Endometrium (tissue), 2 donors: ENCODE measurements around the gene CRHR2.
"Not testable (repeated sequence)": the region's sequence is repeated elsewhere in the genome, so short reads cannot be mapped to it uniquely, and the experiment has no call there.

ENCODE experiments used
- FAIRE-seq: peaks from 2 replicates; lab custom pipeline; 2012; peaks lifted over from hg19 to GRCh38; lab: Jason Lieb, UNC
- donor health status: control.
- donor health status: control.

CRHR2 gene

DNA sequence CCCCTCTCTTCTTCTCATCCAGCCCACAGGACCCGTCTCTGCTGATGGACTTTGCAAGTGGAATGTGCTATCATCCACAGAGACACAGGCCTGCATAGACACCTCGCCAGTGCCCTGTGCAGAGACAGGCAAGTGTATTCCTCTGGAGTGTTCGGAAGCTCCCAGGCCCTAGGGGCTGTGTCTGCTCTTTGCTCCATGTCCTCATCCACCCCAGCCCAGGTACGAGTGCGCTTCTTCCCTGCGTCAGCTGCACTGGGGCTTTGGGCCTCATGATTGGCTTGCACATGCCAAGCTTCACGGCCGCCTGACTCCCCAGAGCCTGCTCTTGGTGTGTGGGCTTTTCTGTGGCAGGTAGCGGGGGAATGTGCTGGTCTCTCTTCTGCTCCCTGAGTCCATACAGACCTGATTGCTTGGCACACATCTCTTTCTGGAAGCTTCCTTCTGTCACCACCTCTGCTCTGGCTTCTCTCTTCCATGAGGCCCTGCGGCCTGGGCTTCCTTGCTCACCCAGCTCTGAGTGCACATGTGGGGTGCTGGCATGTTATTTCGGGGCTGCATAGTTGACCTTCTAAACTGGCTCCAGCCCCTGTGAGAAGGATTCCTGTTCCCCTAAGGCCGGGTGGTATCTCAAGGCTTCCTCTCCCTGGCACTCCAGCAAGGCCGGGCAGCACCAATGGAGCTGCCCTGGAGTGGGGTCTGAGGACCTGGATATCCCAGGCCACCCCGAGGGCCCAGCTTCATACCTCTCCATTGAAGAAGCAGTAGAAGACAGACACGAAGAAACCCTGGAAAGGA, 27.8 kb downstream of the CRHR2 start:
- FAIRE-seq: no peak

DNA sequence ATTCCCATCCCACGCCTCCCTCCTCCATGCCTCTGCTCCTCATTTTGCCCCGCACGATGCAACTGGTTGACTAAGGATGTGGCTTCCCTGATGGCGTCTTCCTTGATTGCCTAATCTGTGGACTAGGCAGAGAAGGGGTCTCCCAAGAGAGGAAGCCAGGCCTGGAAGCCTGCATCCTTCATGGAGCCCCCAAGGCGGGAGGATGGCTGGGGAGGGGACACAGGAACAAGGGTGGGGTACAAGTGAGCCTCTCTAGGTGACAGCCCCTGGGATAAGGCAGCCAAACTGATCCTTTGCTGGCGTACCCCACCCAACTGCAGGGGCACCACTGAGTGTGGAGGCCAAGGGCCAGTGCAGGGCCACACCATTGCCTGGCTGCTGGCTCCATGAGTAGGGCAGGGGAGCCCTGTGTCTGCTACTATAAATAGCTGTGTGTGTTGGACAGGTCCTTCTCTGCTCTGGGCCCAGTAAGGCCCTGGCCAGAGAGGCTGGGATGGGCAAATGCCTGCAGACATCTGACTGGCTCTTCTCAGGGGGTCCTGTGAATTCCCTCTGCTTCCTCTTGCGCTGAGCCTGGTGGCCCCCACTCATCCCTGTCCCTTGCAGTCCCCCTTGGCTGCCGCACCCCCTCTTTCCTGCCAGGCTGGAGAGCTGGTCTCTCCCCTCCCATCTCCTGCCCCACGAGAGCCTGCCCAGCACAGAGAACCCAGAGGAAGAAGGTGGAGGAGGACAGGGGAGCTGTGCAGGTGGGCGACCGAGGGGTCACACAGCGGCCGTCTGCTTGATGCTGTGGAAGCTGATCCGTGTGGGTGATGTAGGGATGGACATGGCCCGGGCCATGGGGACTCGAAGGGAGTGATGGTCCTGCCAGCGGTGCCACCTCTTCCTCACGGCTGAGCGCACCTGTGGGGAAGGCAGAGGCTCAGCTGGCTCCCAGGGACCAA, 29.3 kb downstream of the CRHR2 start:
- no peak for FAIRE-seq

DNA sequence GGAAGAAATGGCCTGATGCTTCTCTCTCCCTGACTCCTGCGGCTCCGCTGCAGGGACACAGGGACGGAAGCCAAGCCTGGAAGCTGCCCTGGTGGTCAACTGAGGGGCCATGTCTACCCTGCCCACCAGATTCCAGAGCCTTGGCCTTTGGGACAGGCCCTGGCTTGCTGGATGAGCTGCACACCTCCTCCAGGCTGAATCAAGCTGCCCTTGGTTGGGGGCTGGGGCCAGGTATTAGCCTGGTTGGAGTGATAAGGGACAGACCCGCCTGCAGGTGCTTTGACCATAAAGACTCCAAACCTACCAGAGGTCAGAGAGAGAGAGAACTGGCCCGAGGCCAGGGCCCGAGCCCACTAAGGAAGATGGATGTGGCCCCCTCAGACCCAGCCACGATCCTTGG, 30.1 kb downstream of the CRHR2 start:
- FAIRE-seq: no peak

DNA sequence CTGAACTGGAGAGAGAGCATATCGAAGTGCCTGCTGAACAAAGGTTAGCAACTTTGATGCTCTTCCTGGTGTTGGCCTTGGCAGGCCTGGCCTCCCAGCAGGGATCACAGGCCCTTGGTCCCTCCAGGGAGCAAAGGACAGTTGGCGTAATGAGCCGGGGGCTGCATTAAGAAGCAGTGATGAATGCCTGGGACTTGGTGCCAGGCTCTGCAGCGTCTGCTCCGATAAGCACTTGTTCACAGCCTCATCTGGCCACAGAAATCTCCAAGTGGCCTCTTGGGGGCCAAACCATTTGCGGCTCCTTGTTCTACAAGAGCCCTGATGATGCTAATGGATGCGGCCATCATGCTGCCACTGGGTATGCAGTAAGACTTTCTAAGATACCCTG, 31.8 kb downstream of the CRHR2 start:
- FAIRE-seq: no peak

DNA sequence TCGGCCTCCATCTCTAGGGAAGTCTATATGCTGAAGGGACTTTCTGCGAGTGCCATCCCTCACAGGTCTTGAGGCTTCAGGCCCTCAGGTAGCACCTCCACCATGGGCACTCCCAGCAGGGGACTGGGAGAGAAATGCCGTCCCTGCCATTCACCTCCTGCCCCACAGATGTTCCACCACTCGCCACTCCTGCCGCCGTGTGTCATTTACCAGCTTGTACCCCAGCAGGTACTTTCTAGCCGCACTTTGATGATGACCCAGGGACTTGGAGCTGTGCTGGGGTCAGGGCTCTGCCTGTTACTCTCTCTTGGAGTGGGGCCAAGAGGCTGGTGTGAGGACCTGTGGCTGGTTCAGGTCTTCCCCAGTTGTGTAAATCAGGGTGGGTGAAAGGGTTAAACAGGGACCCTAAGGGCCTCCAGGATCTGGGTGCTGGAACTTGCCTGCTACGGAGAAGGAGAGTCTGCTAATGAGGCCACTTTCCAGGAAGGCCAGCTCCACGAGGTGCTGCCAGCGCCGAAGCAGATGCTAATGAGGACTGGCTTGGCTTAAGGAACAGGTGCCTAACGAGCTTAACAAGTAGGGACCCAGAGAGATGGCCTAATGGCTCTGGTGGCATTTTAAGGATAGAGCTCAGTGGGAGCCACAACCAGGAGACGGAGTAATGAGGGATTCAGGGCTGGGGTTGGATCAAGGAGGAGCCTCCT, 32.4 kb downstream of the CRHR2 start:
- FAIRE-seq: no peak

- no peak for FAIRE-seq
Measured at GRCh38 chr7:30648744-30649540, 33.3 kb downstream of the CRHR2 start.

GRCh38 chr7:30647589-30648364, 34.5 kb downstream of the CRHR2 start:
- FAIRE-seq: no peak

GRCh38 chr7:30646154-30646553, 36.1 kb downstream of the CRHR2 start:
- no peak for FAIRE-seq

DNA sequence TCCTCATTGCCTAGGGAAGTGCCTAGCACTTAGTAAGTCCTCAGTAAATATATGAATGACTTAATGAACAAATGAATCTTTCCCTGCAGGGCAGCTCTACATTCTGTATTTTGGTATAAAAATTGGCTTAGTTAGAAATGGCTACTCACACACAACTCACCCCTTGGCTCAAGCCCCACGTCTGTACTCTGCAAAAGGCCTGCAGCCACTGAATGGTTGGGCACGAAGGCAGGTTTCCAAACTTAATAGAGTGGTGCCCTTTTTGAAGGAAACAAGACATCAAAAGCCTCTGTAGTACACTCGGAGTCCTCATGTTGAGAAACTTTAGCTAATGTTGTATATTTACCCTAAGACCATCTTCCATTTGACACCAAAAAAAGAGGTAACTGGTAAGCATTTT, 36.6 kb downstream of the CRHR2 start:
- FAIRE-seq: no peak

- no peak for FAIRE-seq
Measured at GRCh38 chr7:30644286-30644955, 37.8 kb downstream of the CRHR2 start.

DNA sequence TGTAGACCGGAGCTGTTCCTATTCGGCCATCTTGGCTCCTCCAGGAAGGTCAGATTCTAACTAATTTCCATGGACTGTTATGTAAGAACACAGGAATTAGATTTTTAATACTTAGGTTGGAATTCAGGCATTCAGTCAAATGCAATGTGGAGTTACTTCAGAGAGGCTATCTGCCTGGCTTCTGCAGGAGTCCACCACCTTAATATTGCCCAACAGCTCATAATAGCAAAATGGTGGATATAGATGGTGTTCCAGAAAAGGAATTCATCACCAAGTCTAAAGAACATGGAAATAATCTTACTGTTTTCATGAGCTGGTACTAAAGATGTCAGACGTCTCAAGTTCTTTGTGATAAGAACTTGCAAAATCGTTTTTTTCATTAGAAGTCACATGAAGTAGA, 39.5 kb downstream of the CRHR2 start:
- no peak for FAIRE-seq

DNA sequence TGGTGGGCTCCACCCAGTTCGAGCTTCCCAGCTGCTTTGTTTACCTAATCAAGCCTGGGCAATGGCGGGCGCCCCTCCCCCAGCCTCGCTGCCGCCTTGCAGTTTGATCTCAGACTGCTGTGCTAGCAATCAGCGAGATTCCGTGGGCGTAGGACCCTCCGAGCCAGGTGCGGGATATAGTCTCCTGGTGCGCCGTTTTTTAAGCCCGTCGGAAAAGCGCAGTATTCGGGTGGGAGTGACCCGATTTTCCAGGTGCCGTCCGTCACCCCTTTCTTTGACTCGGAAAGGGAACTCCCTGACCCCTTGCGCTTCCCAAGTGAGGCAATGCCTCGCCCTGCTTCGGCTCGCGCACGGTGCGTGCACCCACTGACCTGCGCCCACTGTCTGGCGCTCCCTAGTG, 39.9 kb downstream of the CRHR2 start:
- FAIRE-seq: not testable (repeated sequence)

DNA sequence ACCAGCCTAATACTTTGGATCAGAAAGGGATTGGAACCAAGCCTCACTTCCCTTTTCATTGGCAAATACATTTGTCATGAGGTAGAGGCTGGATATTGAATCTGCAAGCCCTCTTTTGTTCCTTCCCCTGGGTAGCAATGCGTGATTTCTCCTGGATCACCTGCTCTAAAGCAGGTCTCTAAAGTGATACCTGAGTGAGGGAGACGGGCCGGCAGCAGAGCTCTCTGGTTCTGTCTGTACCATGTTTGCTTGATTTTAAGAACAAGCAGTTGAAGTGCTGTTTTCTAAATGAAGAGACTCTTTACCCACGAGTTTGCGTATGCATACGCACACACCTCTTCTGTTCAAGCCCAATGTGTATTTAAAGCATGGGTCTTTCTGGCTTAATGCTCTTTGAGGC, 46.5 kb downstream of the CRHR2 start:
- FAIRE-seq: no peak

DNA sequence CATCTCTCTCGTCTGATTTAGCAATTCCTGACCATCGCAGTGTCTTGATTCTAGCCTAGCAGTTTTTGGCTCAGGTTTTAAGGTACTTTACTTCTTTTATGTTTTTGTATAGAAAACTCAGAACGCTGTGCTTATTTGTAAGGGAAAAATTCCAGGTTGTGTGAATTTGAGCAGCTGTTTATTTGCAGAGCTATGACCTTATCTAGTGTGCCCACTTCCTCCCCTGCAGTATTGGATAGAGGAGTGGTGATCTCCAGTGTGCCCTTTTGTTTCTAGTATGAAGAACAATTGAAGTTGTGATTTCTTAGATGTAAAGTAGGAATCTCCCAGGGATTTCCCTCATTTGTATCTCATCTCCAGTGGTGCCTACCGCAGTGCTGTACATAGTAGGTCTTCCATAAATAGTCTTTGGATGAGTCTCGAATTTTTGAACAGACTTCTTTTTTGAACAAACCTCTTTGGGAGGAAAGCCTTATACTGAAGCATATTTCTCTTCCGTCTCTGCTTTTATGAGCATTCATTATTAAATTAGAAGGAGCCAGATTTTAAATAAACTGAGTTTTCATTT, 47.5 kb downstream of the CRHR2 start:
- FAIRE-seq: no peak

- no peak for FAIRE-seq
Measured at GRCh38 chr7:30634193-30634626, 48.0 kb downstream of the CRHR2 start.

GRCh38 chr7:30633223-30633622, 49.0 kb downstream of the CRHR2 start:
- no peak for FAIRE-seq

- FAIRE-seq: no peak
Measured at GRCh38 chr7:30630986-30631385, 51.3 kb downstream of the CRHR2 start.

DNA sequence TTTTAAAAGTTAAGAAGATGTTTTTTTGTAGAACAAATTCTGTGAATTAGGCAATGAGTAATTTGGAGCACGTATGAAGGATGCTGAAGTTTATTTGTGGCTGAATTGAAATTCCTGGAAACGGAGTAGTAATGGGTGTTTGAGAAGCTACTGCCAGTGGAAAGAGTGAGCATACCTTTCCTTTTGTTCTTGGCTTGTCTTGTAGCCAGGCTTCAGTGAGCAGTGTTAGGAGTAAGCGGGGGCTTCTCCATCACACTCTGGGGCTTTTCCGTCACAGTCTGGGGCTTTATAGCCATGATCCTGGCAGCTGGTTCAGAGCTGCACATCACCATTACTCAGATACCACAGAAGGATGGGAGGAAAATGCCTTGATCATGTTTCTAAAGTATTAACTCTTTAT, 55.2 kb downstream of the CRHR2 start:
- no peak for FAIRE-seq

GRCh38 chr7:30625283-30625682, 57.0 kb downstream of the CRHR2 start:
- no peak for FAIRE-seq

DNA sequence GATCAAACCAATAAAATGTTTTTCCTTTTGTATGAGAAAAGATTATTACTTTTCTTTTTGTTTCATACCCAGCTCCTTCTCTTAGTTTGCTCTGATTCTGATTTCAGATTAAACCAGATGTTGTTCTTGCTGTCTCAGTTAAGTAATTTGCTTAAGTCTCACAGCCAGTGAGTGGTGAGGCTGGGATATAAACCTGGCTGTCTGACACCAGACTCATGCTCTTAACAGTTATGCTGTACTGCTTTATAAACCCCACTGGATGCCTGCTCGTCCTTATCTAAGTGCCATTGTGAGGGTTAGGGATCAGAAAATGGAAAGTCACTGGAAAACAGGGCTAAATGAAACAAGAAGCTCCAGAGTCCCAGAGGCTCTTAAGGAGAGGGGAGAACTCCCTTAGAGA, 63.3 kb downstream of the CRHR2 start:
- no peak for FAIRE-seq
